ENCODE measurements around the gene RAB10.

DNA sequence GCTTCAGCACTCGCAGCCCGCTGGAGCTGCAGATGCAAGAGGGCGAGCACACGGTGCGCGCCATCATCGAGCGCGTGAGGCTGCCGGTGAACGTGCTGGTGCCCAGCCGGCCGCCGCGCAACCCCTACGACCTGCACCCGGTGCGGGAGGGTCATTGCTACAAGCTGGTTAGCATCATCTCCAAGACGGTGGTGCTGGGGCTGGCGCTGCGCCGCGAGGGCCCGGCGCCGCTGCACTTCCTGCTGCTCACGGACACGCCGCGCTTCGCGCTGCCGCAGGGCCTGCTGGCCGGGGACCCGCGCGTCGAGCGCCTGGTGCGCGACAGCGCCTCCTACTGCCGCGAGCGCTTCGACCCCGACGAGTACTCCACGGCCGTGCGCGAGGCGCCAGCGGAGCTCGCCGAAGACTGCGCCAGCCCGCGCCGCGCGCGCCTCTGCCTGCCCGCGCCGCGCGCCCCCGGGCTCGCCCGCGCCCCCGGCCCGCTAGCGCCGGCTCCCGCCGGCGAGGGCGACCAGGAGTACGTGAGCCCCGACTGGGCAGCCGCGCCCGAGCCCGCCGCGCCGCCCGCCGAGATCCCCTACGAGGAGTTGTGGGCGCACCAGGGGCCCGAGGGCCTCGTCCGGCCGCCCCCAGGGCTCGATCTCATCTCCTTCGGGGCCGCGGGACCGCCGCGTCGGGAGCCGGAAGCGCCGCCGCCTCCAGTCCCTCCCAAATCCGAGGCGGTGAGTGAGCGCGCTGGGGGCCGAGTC lies 150.8 kb downstream of the RAB10 start:
- TF ChIP-seq POLR2A (IDR thresholded peaks at IDR 0.05; ENCODE audit: low read length) = no peak
- no peak for TF ChIP-seq GATA1 (IDR thresholded peaks at IDR 0.05; ENCODE audit: low read depth, low read length)
